Measurements from ENCODE around the gene BCL7A.

GRCh38 chr12:122067966-122068365 is 46.3 kb downstream of the BCL7A start:
- TF ChIP-seq CTCF (conservative IDR thresholded peaks at IDR 0.05) (no peak), EZH2 (IDR thresholded peaks at IDR 0.05; ENCODE audit: low read depth) (no peak)

Data from PC-9 (cell line).